Lung (tissue), 12 donors: ENCODE data around the gene CDH4. TPM values are rescaled to one million over a fixed set of nuclear protein-coding genes. Genes with fewer than 3 reads are reported as not detected.

ENCODE experiments used
- ATAC-seq: fragments of 200-7000 bp; cut with Tn5 transposase; one replicate; pipeline ENCODE4 v1.9.1; 2020; ENCODE audit warnings: moderate number of reproducible peaks; ENCODE audit not compliant: insufficient read depth, low FRiP score
- DNase-seq, 3 donors: peaks; one replicate each; pipeline ENCODE4 v3.0.0-alpha.2; 2013 to 2017
- H3K27ac ChIP-seq, 2 donors: one replicate each; pipeline ENCODE4 v1.5.1; 2013; ENCODE audit warnings: mild to moderate bottlenecking in 2 of 2, moderate library complexity in 2 of 2, control low read depth in 1 of 2, inconsistent platforms in 1 of 2, low read depth in 1 of 2, low read length in 1 of 2
- H3K27me3 ChIP-seq, 3 donors: one replicate each; pipeline ENCODE4 v1.5.1; 2013; ENCODE audit warnings: low read length in 2 of 3; ENCODE audit not compliant: control insufficient read depth in 3 of 3, insufficient read depth in 3 of 3
- H3K36me3 ChIP-seq, 4 donors: one replicate each; pipeline ENCODE4 v1.5.1; 2013; ENCODE audit warnings: low read length in 4 of 4, mild to moderate bottlenecking in 1 of 4, moderate library complexity in 1 of 4; ENCODE audit not compliant: control insufficient read depth in 4 of 4, insufficient read depth in 4 of 4
- H3K4me1 ChIP-seq, 5 donors: one replicate each; pipeline ENCODE4 v1.5.1; 2013; ENCODE audit warnings: low read length in 5 of 5, mild to moderate bottlenecking in 2 of 5, moderate library complexity in 1 of 5; ENCODE audit not compliant: control insufficient read depth in 5 of 5, insufficient read depth in 5 of 5
- H3K4me3 ChIP-seq: one replicate; pipeline ENCODE4 v1.5.1; 2013; ENCODE audit warnings: mild to moderate bottlenecking, control low read depth, moderate library complexity
- H3K9ac ChIP-seq, 2 donors: one replicate each; pipeline ENCODE4 v1.5.1; 2013; ENCODE audit warnings: low read length in 2 of 2, control low read depth in 1 of 2; ENCODE audit not compliant: insufficient read depth in 1 of 2
- H3K9me3 ChIP-seq, 4 donors: one replicate each; pipeline ENCODE4 v1.5.1; 2013; ENCODE audit warnings: low read length in 3 of 4, mild to moderate bottlenecking in 1 of 4, moderate library complexity in 1 of 4; ENCODE audit not compliant: control insufficient read depth in 4 of 4, insufficient read depth in 3 of 4
- CTCF ChIP-seq: IDR thresholded peaks from 2 replicates; pipeline ENCODE4 v1.5.1; 2012; ENCODE audit warnings: mild to moderate bottlenecking; ENCODE audit errors: control extremely low read depth, extremely low read depth
- WGBS, 2 donors: extraction: QIAGEN DNeasy Blood & Tissue Kit; methylation state at CpG; one replicate each; pipeline ENCODE4 v1.1.7; 2013; 5-methylcytosine and 5-hydroxymethylcytosine counted together
- polyA plus RNA-seq, 2 donors: library from polyadenylated mRNA; stranded (reverse); fragments of 200-250 nt; gene quantifications; one replicate each; pipeline ENCODE4 v1.2.1, GENCODE V29; 2013
- total RNA-seq, 2 donors: library from RNA; depleted of rRNA in 1 of 2; stranded (reverse); fragments of >200 nt in 1 of 2; gene quantifications; one replicate each; pipeline ENCODE4 v1.2.1, GENCODE V29; 2014 to 2021
- donor health status: control.
- donor health status: control.
- donor health status: Bipolar disorder and iron deficiency.
- donor health status: healthy.
- donor health status: DM: yes; HTN: yes; CAD: no.

Gene CDH4
- total and polyA plus RNA-seq, 4 donors = 0.10 to 2.1 (median 0.34) TPM

GRCh38 chr20:61835791-61836350, 583.8 kb downstream of the CDH4 start:
- no peak overlapping the region for H3K9ac ChIP-seq
- 83 to 87% methylated on average over 16 of the region's 16 CpGs for WGBS, 2 donors
- no peak overlapping the region for H3K4me3 ChIP-seq
- no peak for ATAC-seq
- TF ChIP-seq CTCF = no peak
- peaks cover 0 to 2% (median 0%) of the 10 kb centered on the region in 4 donors for H3K9me3 ChIP-seq
- H3K36me3 ChIP-seq = peaks cover 0 to 2% (median 0%) of the 10 kb centered on the region in 4 donors
- peaks cover 0 to 7% (median 2%) of the 10 kb centered on the region in 3 donors for H3K27me3 ChIP-seq
- peaks cover 0 to 1% (median 0%) of the 10 kb centered on the region in 5 donors for H3K4me1 ChIP-seq
- no peak overlapping the region for H3K27ac ChIP-seq
- DNase-seq = no peak

- H3K9ac ChIP-seq = no peak overlapping the region
- WGBS, 2 donors = 82 to 83% methylated on average over 9 of the region's 9 CpGs
Observed at GRCh38 chr20:61837200-61837599, 585.1 kb downstream of the CDH4 start.

GRCh38 chr20:61839223-61839911, 587.3 kb downstream of the CDH4 start:
- no peak overlapping the region for H3K4me3 ChIP-seq
- peaks cover 0 to 1% (median 0%) of the 10 kb centered on the region in 5 donors for H3K4me1 ChIP-seq
- peaks cover 0 to 4% (median 2%) of the 10 kb centered on the region in 3 donors for H3K27me3 ChIP-seq
- no peak overlapping the region for H3K27ac ChIP-seq
- no peak for ATAC-seq
- WGBS, 2 donors = 91% methylated on average over 10 of the region's 10 CpGs
- TF ChIP-seq CTCF = no peak
- H3K36me3 ChIP-seq = peaks cover 0 to 2% (median 0%) of the 10 kb centered on the region in 4 donors
- no peak for DNase-seq
- H3K9me3 ChIP-seq = peaks cover 0 to 2% (median 0%) of the 10 kb centered on the region in 4 donors
- no peak overlapping the region for H3K9ac ChIP-seq

More at GRCh38 chr20:61837200-61837599, 585.1 kb downstream of the CDH4 start:
- DNase-seq (no peak), ATAC-seq (no peak)
- peaks cover 0 to 2% (median 0%) of the 10 kb centered on the region in 4 donors for H3K36me3 ChIP-seq
- no peak for TF ChIP-seq CTCF
- H3K27me3 ChIP-seq = peaks cover 0 to 7% (median 2%) of the 10 kb centered on the region in 3 donors
- H3K27ac ChIP-seq = no peak overlapping the region
- no peak overlapping the region for H3K4me3 ChIP-seq
- H3K9me3 ChIP-seq = peaks cover 0 to 2% (median 0%) of the 10 kb centered on the region in 4 donors
- peaks cover 0 to 1% (median 0%) of the 10 kb centered on the region in 5 donors for H3K4me1 ChIP-seq
